Measurements from ENCODE around the gene GHRL. TPM values are rescaled to one million over a fixed set of nuclear protein-coding genes. Genes with fewer than 3 reads are reported as not detected.

Gene GHRL
- total RNA-seq, 4 donors from 2014 or later: 0.55 to 8.2 TPM; not detected in 2

DNA sequence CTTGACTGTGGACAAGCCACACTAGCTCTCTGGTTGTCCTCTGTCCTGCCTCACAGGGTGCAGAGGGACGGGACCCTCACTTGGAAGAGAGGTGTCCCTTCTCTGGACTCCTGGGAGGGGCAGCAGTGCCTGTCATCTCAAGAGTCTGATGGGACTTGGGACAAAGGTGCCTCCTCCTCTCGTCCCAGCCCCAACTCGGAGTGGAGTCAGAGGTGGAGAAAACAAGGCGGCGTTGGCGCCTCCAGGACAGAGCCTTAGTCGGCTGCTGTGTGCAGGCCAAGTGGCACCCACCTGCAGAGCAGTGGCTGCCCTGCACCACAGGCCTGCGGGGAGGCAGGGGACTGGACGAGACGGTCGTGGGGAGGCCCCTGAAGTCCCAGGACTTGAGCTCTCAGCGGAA, 37.6 kb upstream of the GHRL start:
- Histone ChIP-seq H3K27ac (no peak overlapping the region), H3K4me3 (no peak overlapping the region), H3K27me3 (peaks cover 49% of the 10 kb centered on the region), H3K4me1 (no peaks in the 10 kb centered on the region), H3K36me3 (no peaks in the 10 kb centered on the region), H3K9me3 (no peaks in the 10 kb centered on the region)
- TF ChIP-seq POLR2A (IDR thresholded peaks at IDR 0.05) (no peak), EP300 (IDR thresholded peaks at IDR 0.05; ENCODE audit: low read depth) (no peak), POLR2AphosphoS5 (IDR thresholded peaks at IDR 0.05) (no peak)
- TF ChIP-seq, protein P1, sequence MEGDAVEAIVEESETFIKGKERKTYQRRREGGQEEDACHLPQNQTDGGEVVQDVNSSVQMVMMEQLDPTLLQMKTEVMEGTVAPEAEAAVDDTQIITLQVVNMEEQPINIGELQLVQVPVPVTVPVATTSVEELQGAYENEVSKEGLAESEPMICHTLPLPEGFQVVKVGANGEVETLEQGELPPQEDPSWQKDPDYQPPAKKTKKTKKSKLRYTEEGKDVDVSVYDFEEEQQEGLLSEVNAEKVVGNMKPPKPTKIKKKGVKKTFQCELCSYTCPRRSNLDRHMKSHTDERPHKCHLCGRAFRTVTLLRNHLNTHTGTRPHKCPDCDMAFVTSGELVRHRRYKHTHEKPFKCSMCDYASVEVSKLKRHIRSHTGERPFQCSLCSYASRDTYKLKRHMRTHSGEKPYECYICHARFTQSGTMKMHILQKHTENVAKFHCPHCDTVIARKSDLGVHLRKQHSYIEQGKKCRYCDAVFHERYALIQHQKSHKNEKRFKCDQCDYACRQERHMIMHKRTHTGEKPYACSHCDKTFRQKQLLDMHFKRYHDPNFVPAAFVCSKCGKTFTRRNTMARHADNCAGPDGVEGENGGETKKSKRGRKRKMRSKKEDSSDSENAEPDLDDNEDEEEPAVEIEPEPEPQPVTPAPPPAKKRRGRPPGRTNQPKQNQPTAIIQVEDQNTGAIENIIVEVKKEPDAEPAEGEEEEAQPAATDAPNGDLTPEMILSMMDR (IDR thresholded peaks at IDR 0.05): no peak
- WGBS, 2 donors (ENCODE audit: low coverage in 1 of 2): 79% methylated on average over 12 of the region's 12 CpGs; no CpG with 5 or more reads in 1 of the 2 donors
- intact Hi-C loops (cut with DNase I; ENCODE audit: low total_unique reads): no loop called here
- no peak for DNase-seq
- in situ Hi-C loops (cut with MboI; ENCODE audit: low pct_ligation_motif_present in 1 of 4, low pct_unique_long_range_greater_than_20kb in 1 of 4, low sequenced_read_pairs in 3 of 4): loop anchor here in 1 of 4 donors (25.0 kb wide), 1 partner anchor 407 kb away; no protein-coding TSS in a partner anchor

DNA sequence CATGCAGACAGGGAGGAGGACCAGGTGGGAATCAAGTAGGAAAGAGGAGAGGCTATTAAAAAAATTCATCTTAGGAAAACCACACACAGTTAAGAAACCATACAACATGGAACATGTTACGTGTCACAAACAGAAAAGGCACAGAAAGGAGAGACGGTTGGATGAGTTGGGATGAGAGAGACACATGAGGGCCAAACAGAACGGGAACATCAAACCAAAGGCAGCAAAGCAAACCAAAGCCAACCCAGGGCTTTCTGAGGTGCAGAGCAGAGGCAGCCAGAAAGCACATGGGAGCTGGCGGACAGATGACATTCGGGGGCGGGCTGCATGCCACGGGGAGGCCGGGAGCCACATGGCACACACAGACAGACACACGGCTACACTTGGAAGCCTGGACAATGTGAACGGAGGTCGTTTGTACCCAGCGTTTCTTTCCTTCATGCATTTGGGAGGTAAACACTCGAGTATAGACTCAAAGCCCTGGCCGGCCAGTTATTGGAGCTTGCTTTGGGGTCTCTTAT, 36.8 kb upstream of the GHRL start:
- Histone ChIP-seq H3K36me3 (no peaks in the 10 kb centered on the region), H3K27ac (no peak overlapping the region), H3K4me1 (no peaks in the 10 kb centered on the region), H3K9me3 (no peaks in the 10 kb centered on the region), H3K27me3 (peaks cover 49% of the 10 kb centered on the region), H3K4me3 (no peak overlapping the region)
- 61 to 71% methylated on average over 4 to 14 of the region's 14 CpGs for WGBS, 2 donors (ENCODE audit: low coverage in 1 of 2)
- intact Hi-C loops (cut with DNase I; ENCODE audit: low total_unique reads): no loop called here
- in situ Hi-C loops (cut with MboI; ENCODE audit: low pct_ligation_motif_present in 1 of 4, low pct_unique_long_range_greater_than_20kb in 1 of 4, low sequenced_read_pairs in 3 of 4): loop anchor here in 1 of 4 donors (25.0 kb wide), 1 partner anchor 408 kb away; no protein-coding TSS in a partner anchor
- TF ChIP-seq POLR2AphosphoS5 (IDR thresholded peaks at IDR 0.05) (no peak), EP300 (IDR thresholded peaks at IDR 0.05; ENCODE audit: low read depth) (no peak), POLR2A (IDR thresholded peaks at IDR 0.05) (no peak)
- TF ChIP-seq, protein P1 (IDR thresholded peaks at IDR 0.05): no peak
- no peak for DNase-seq

DNA sequence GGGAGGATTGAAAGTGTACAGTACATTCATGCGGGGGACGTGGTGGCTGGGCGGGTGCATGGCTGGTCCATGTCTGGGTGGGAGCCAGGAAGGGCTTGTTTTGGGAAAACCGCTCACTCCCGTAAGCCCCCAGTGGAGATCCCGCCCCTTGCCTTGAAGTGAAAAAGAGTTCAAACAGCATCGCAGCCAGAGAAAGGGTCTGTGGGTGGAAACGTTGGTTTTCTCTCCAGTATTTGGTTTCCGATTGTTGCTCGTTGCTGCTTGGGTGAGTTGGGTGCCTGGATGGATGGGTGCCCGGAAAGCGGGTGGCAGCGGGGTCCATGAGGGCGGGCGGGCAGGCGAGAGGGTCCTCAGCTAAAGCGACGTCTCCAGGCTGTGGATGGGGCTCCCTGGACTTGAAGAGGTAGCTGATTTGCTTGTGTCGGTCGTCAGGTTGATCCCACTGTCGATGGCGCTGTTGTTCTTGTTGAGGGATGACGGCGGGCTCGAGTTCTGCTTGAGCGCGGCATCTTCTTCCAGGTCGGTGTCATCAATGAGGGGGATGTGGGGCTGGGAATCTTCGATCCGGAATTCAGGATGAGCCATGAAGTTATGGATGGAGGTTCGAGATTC, 35.8 kb upstream of the GHRL start:
- H3K27ac ChIP-seq: no peak overlapping the region
- WGBS, 2 donors (ENCODE audit: low coverage in 1 of 2): 20 to 59% methylated on average over 2 to 31 of the region's 31 CpGs
- H3K36me3 ChIP-seq: no peaks in the 10 kb centered on the region
- no peaks in the 10 kb centered on the region for H3K9me3 ChIP-seq
- peaks cover 49% of the 10 kb centered on the region for H3K27me3 ChIP-seq
- no peaks in the 10 kb centered on the region for H3K4me1 ChIP-seq
- DNase-seq: no peak
- in situ Hi-C loops (cut with MboI; ENCODE audit: low pct_ligation_motif_present in 1 of 4, low pct_unique_long_range_greater_than_20kb in 1 of 4, low sequenced_read_pairs in 3 of 4) (loop anchor here in 1 of 4 donors (25.0 kb wide), 1 partner anchor 409 kb away; no protein-coding TSS in a partner anchor), intact Hi-C loops (cut with DNase I; ENCODE audit: low total_unique reads) (no loop called here)
- TF ChIP-seq EP300 (IDR thresholded peaks at IDR 0.05; ENCODE audit: low read depth) (no peak), POLR2A (IDR thresholded peaks at IDR 0.05) (no peak), POLR2AphosphoS5 (IDR thresholded peaks at IDR 0.05) (no peak)
- TF ChIP-seq, protein P1 (IDR thresholded peaks at IDR 0.05): no peak
- no peak overlapping the region for H3K4me3 ChIP-seq

- no peak for DNase-seq
- intact Hi-C loops (cut with DNase I; ENCODE audit: low total_unique reads) (no loop called here), in situ Hi-C loops (cut with MboI; ENCODE audit: low pct_ligation_motif_present in 1 of 4, low pct_unique_long_range_greater_than_20kb in 1 of 4, low sequenced_read_pairs in 3 of 4) (loop anchor here in 1 of 4 donors (25.0 kb wide), 1 partner anchor 410 kb away; no protein-coding TSS in a partner anchor)
- no peak overlapping the region for H3K27ac ChIP-seq
- TF ChIP-seq, protein P1 (IDR thresholded peaks at IDR 0.05): no peak
- no peak for TF ChIP-seq POLR2A (IDR thresholded peaks at IDR 0.05)
- no peak for TF ChIP-seq EP300 (IDR thresholded peaks at IDR 0.05; ENCODE audit: low read depth)
- TF ChIP-seq POLR2AphosphoS5 (IDR thresholded peaks at IDR 0.05): no peak
- no peaks in the 10 kb centered on the region for H3K9me3 ChIP-seq
- no peaks in the 10 kb centered on the region for H3K4me1 ChIP-seq
- H3K36me3 ChIP-seq: no peaks in the 10 kb centered on the region
- H3K4me3 ChIP-seq: no peak overlapping the region
- WGBS, 2 donors (ENCODE audit: low coverage in 1 of 2): 43 to 54% methylated on average over 10 of the region's 10 CpGs
- peaks cover 49% of the 10 kb centered on the region for H3K27me3 ChIP-seq
These were observed 34.8 kb upstream of the GHRL start for GRCh38 chr3:10327592-10327991.
